Lower lobe of right lung (tissue), 2 donors: ENCODE results near the gene NOTCH2. TPM values are rescaled to one million over a fixed set of nuclear protein-coding genes. Genes with fewer than 3 reads are reported as not detected.

Experiments used
- ATAC-seq, 2 donors: fragments of 200-7000 bp; cut with Tn5 transposase; one replicate each; pipeline ENCODE4 v1.9.1; 2020 to 2022; ENCODE audit warnings: mild to moderate bottlenecking in 2 of 2, moderate library complexity in 2 of 2
- DNase-seq: peaks from one replicate; pipeline ENCODE4 v3.0.0-alpha.2; 2020
- H3K27ac ChIP-seq: fragments of 200-600 bp; one replicate; pipeline ENCODE4 v1.8.0; 2022
- H3K27me3 ChIP-seq: fragments of 200-600 bp; one replicate; pipeline ENCODE4 v1.8.0; 2022; ENCODE audit warnings: low read depth
- H3K36me3 ChIP-seq: fragments of 200-600 bp; one replicate; pipeline ENCODE4 v1.8.0; 2022; ENCODE audit warnings: mild to moderate bottlenecking
- H3K4me1 ChIP-seq: fragments of 200-600 bp; one replicate; pipeline ENCODE4 v1.8.0; 2022
- H3K4me3 ChIP-seq: fragments of 200-600 bp; one replicate; pipeline ENCODE4 v1.8.0; 2022; ENCODE audit warnings: mild to moderate bottlenecking
- H3K9me3 ChIP-seq: fragments of 200-600 bp; one replicate; pipeline ENCODE4 v1.8.0; 2022
- intact Hi-C: fragments of 100-400 bp; cut with DNase I; formaldehyde crosslinking; loops from one replicate; pipeline ENCODE4 v1.11.0; 2022
- total RNA-seq: library from RNA; stranded (reverse); fragmentation: NEBNext Ultra II Directional; extraction: Animal tissue kit (Norgen Biotek cat#: 25700); gene quantifications from one replicate; pipeline ENCODE4 v1.2.1, GENCODE V29; 2021
- TF ChIP-seq, protein P1 (sequence below): fragments of 200-600 bp; IDR thresholded peaks from one replicate; pipeline ENCODE4 v1.8.0; 2022; ENCODE audit warnings: antibody characterized with exemption, mild to moderate bottlenecking
- donor health status: DM: no; HTN: yes; CAD: no; lungs with severe emphysema.

Gene NOTCH2
- total RNA-seq, 1 donor from 2014 or later, result 101 TPM

DNA sequence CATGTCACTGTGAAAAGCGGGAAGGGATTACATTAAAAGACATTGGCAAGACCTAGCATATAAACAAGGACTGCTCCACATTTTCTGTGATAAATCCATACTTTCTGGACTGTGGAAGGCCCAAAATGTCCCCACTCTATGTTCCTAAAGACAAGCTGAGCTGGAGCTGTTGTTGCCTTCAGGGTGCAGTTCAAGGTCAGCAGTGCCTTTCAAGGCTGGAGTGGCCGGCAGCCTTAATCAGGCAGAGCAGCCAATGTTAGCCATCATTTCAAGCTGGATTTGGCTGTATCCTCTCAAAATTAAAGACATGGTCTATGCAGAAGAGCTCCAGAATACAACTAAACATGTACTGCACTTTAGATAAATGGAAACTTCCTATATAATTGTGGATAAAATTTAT lies 102.8 kb downstream of the NOTCH2 start:
- TF ChIP-seq, protein P1, sequence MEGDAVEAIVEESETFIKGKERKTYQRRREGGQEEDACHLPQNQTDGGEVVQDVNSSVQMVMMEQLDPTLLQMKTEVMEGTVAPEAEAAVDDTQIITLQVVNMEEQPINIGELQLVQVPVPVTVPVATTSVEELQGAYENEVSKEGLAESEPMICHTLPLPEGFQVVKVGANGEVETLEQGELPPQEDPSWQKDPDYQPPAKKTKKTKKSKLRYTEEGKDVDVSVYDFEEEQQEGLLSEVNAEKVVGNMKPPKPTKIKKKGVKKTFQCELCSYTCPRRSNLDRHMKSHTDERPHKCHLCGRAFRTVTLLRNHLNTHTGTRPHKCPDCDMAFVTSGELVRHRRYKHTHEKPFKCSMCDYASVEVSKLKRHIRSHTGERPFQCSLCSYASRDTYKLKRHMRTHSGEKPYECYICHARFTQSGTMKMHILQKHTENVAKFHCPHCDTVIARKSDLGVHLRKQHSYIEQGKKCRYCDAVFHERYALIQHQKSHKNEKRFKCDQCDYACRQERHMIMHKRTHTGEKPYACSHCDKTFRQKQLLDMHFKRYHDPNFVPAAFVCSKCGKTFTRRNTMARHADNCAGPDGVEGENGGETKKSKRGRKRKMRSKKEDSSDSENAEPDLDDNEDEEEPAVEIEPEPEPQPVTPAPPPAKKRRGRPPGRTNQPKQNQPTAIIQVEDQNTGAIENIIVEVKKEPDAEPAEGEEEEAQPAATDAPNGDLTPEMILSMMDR, result no peak
- intact Hi-C loops, result no loop called here
- Histone ChIP-seq H3K4me1 (peaks cover 10% of the 10 kb centered on the region), H3K27me3 (no peaks in the 10 kb centered on the region), H3K9me3 (no peaks in the 10 kb centered on the region), H3K27ac (peak overlapping the region; percentile 34), H3K36me3 (peaks cover 80% of the 10 kb centered on the region), H3K4me3 (no peak overlapping the region)
- no peak for ATAC-seq
- DNase-seq, result no peak

DNA sequence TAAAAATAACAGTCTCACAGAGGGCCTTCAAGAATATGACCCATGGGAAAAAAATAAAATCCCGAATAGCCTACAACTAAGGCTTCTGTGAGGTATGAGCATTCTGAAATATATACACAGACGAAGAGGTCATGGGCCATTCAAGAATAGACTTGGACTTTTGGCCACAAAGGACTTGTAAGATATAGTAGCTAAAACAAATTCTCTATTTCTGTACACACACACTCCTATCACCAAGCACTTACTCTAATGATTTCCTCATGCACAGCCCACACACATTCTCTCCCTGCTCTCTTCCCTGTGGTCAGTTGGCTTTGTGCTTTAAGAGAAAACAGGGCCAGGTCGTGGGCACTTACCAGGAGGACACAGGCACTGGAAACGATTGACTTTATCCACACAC lies 103.4 kb downstream of the NOTCH2 start:
- no peak overlapping the region for H3K4me3 ChIP-seq
- H3K27me3 ChIP-seq, result no peaks in the 10 kb centered on the region
- TF ChIP-seq, protein P1, result no peak
- H3K4me1 ChIP-seq, result peaks cover 10% of the 10 kb centered on the region
- DNase-seq, result no peak
- intact Hi-C loops, result no loop called here
- ATAC-seq, result peak in 1 of 2 donors; percentile 24
- peaks cover 74% of the 10 kb centered on the region for H3K36me3 ChIP-seq
- H3K9me3 ChIP-seq, result no peaks in the 10 kb centered on the region
- H3K27ac ChIP-seq, result no peak overlapping the region

DNA sequence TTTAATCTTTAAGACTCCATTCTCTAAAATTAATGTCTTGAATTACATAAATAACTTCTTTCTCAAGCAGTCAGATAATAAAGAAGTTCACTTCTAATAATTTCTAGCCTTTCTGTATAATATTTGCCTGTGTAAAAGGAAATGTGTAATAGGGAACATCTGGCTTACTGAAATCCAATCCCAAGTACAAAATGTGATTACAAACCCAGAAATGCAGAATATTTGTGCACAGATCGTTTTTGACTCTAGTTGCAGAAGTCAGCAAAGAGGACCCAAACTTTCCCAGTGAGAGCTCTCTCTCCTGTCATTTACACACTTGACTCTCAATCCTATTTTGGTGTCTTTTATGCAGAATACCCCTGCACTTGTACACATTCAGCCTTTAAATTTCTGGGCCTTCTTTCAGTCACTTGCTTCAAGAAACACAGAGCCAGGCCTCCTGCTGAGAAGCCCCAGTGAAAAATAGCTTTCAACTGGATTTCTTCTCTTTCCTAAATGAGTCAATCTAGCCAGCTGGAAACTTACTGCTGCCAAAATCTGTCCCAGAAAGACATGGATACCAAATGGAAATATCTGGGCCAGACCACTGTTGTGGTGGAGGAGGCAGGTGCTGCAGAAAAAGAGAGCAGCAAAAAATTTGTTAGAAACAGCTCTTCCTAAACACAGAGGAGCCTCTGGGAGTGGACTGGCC lies 104.6 kb downstream of the NOTCH2 start:
- intact Hi-C loops, result no loop called here
- ATAC-seq (no peak), DNase-seq (no peak)
- Histone ChIP-seq H3K36me3 (peaks cover 68% of the 10 kb centered on the region), H3K4me1 (peaks cover 10% of the 10 kb centered on the region), H3K27me3 (no peaks in the 10 kb centered on the region), H3K4me3 (no peak overlapping the region), H3K9me3 (no peaks in the 10 kb centered on the region), H3K27ac (no peak overlapping the region)
- TF ChIP-seq, protein P1, result no peak

DNA sequence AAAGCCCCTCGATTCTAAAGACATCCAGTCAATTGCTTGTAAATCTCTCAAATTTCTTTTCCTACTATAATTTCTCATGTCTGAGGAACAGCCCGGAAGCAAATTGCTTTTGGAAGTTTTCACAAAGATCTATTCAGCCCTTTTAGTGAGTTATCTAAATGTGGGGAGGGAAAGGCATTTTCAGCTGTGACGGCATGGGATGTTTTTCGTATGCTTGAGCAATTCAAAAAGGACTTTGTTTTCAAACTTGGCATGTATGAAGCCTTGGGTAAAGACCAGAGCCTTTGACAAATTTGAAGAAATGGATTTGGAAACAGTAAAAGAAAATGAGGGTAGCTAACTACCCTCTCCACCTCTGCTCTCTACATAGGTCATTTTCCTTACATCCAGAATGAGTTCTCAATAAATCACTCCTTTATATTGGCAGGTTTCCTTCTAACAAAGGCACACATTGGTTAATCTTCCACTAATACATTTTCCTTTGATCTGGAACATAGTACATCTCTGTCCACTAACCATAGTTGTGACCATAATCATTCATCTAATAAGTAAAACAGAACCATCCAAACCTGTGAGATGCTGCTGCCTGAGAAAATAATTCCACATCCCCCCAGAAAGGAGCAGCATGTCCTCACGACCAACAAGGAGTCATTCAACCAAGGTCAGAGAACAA lies 107.0 kb downstream of the NOTCH2 start:
- TF ChIP-seq, protein P1, result no peak
- DNase-seq (no peak), ATAC-seq (no peak)
- Histone ChIP-seq H3K4me1 (peaks cover 10% of the 10 kb centered on the region), H3K27ac (no peak overlapping the region), H3K9me3 (no peaks in the 10 kb centered on the region), H3K27me3 (no peaks in the 10 kb centered on the region), H3K4me3 (no peak overlapping the region), H3K36me3 (peaks cover 60% of the 10 kb centered on the region)
- intact Hi-C loops, result no loop called here

DNA sequence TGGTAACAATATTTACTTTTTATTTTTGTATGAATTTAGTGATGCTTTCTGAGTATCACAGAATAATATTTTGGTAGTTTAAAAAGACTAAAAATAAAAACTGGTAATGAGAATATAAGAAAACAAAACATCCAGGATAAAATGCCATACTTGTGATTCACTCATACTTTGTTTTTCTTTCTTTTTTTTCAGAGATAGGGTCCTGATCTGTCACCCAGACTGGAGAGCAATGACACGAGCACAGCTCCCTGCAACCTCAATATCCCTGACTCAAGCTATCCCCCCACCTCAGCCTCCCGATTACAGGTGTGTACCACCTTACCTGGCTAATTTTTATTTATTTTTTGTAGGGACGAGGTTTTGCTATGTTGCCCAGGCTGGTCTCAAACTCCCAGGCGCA lies 109.0 kb downstream of the NOTCH2 start:
- H3K4me3 ChIP-seq, result no peak overlapping the region
- H3K9me3 ChIP-seq, result no peaks in the 10 kb centered on the region
- no peak overlapping the region for H3K27ac ChIP-seq
- DNase-seq (no peak), ATAC-seq (no peak)
- peaks cover 51% of the 10 kb centered on the region for H3K36me3 ChIP-seq
- TF ChIP-seq, protein P1, result no peak
- H3K27me3 ChIP-seq, result no peaks in the 10 kb centered on the region
- intact Hi-C loops, result no loop called here
- peaks cover 5% of the 10 kb centered on the region for H3K4me1 ChIP-seq
